ENCODE measurements around the gene SHISA6.

DNA sequence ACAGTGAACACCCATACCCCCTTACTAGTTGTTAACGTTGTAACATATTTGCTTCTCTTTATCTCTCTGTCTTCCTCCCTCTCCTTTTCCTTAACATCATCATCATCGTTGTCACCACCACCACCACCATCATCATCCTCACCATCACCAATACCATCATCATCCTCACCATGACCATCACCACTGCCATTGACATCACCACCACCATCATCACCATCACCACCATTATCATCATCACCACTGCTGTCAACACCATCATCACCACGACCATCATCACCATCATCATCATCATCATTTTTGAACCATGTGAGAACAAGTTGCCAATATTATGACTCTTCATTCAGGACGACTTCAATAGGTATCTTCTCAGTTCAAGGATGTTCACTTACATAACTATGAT is 35.5 kb downstream of the SHISA6 start:
- TF ChIP-seq, protein P1, sequence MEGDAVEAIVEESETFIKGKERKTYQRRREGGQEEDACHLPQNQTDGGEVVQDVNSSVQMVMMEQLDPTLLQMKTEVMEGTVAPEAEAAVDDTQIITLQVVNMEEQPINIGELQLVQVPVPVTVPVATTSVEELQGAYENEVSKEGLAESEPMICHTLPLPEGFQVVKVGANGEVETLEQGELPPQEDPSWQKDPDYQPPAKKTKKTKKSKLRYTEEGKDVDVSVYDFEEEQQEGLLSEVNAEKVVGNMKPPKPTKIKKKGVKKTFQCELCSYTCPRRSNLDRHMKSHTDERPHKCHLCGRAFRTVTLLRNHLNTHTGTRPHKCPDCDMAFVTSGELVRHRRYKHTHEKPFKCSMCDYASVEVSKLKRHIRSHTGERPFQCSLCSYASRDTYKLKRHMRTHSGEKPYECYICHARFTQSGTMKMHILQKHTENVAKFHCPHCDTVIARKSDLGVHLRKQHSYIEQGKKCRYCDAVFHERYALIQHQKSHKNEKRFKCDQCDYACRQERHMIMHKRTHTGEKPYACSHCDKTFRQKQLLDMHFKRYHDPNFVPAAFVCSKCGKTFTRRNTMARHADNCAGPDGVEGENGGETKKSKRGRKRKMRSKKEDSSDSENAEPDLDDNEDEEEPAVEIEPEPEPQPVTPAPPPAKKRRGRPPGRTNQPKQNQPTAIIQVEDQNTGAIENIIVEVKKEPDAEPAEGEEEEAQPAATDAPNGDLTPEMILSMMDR (conservative IDR thresholded peaks at IDR 0.05 in 1 of 2, IDR thresholded peaks at IDR 0.05 in 1 of 2; ENCODE audit: low read depth in 1 of 2, low read length in 2 of 2), result no peak
- TF ChIP-seq EZH2 (IDR thresholded peaks at IDR 0.05; ENCODE audit: low read length, missing control alignments), result no peak

Measured in fibroblast of lung (primary cell).